ENCODE measurements around the gene PHEX.

GRCh38 chrX:21989384-21989783, 42.7 kb upstream of the PHEX start:
- no peak for TF ChIP-seq CTCF (IDR thresholded peaks at IDR 0.05)
- no peak for TF ChIP-seq POLR2A (IDR thresholded peaks at IDR 0.05)
